Psoas muscle (tissue), 8 donors: ENCODE data around the gene TMEM252. TPM values are rescaled to one million over a fixed set of nuclear protein-coding genes. Genes with fewer than 3 reads are reported as not detected.

Source experiments
- ATAC-seq, 4 donors: fragments of 200-7000 bp; cut with Tn5 transposase; one replicate each; pipeline ENCODE4 v1.9.1; 2020; ENCODE audit warnings: moderate library complexity in 3 of 4, mild to moderate bottlenecking in 2 of 4
- DNase-seq, 2 donors: peaks; one replicate each; pipeline ENCODE4 v3.0.0-alpha.2; 2020
- H3K27ac ChIP-seq: fragments of 200-600 bp; one replicate; pipeline ENCODE4 v1.8.0; 2022
- H3K27me3 ChIP-seq, 3 donors: fragments of 200-600 bp in 1 of 3; one replicate each; pipeline versions ENCODE4 v1.6.1 to v1.8.0; 2013 to 2022; ENCODE audit warnings: low read length in 2 of 3, mild to moderate bottlenecking in 2 of 3, moderate library complexity in 1 of 3; ENCODE audit not compliant: insufficient read depth in 3 of 3
- H3K36me3 ChIP-seq, 2 donors: fragments of 200-600 bp in 1 of 2; one replicate each; pipeline versions ENCODE4 v1.6.1 to v1.8.0; 2013 to 2022; ENCODE audit warnings: low read depth in 1 of 2, mild to moderate bottlenecking in 1 of 2, moderate library complexity in 1 of 2; ENCODE audit not compliant: insufficient read depth in 1 of 2
- H3K4me1 ChIP-seq: fragments of 200-600 bp; one replicate; pipeline ENCODE4 v1.8.0; 2022
- H3K4me3 ChIP-seq: fragments of 200-600 bp; one replicate; pipeline ENCODE4 v1.8.0; 2022; ENCODE audit warnings: mild to moderate bottlenecking
- H3K9me3 ChIP-seq: fragments of 200-600 bp; one replicate; pipeline ENCODE4 v1.8.0; 2022
- CTCF ChIP-seq: fragments of 200-600 bp; IDR thresholded peaks from one replicate; pipeline ENCODE4 v1.8.0; 2022; ENCODE audit warnings: antibody characterized with exemption
- WGBS, 3 donors: extraction: QIAGEN DNeasy Blood & Tissue Kit; methylation state at CpG; one replicate each; pipeline versions ENCODE4 v1.1.6 to v1.1.7; 2013; 5-methylcytosine and 5-hydroxymethylcytosine counted together
- intact Hi-C, 2 donors: fragments of 100-400 bp; cut with DNase I; formaldehyde crosslinking; loops; one replicate each; pipeline versions ENCODE4 v1.11.0 to v1.14.2; 2022
- polyA plus RNA-seq, 3 donors: library from polyadenylated mRNA; stranded (reverse); fragments of 200-250 nt; gene quantifications; one replicate each; pipeline ENCODE4 v1.2.3, GENCODE V29; 2013
- total RNA-seq, 4 donors: library from RNA; stranded (reverse); fragmentation: NEBNext Ultra II Directional in 2 of 4; extraction: Animal tissue kit (Norgen Biotek cat#: 25700) in 2 of 4; gene quantifications; one replicate each; pipeline versions ENCODE4 v1.2.1 to v1.2.4, GENCODE V29; 2021 to 2023
- donor health status: healthy with polysubstance abuse.
- donor health status: DM: no; HTN: no; CAD: no; lungs with moderate emphysema.
- donor health status: Bipolar disorder and iron deficiency.
- donor health status: healthy.
- donor health status: DM: yes; HTN: yes; CAD: no.
- donor health status: DM: no; HTN: no; CAD: no.
- donor health status: DM: no; HTN: no; CAD: no.
- donor health status: DM: yes; HTN: yes; CAD: no.

The TMEM252 gene
- total and polyA plus RNA-seq, 7 donors: not detected

GRCh38 chr9:68552700-68553476 lies 12.2 kb upstream of the TMEM252 start:
- H3K36me3 ChIP-seq: no peaks in the 10 kb centered on the region
- peaks cover 6% of the 10 kb centered on the region for H3K4me1 ChIP-seq
- H3K27me3 ChIP-seq: peaks cover 0 to 2% (median 0%) of the 10 kb centered on the region in 3 donors
- no peak overlapping the region for H3K27ac ChIP-seq
- DNase-seq (no peak), ATAC-seq (peak; percentile 58 to 88 (median 72))
- TF ChIP-seq CTCF: no peak
- H3K9me3 ChIP-seq: no peaks in the 10 kb centered on the region
- H3K4me3 ChIP-seq: no peak overlapping the region
- intact Hi-C loops: no loop called here
- WGBS, 3 donors: 26 to 57% (median 28%) methylated on average over 3 of the region's 3 CpGs

GRCh38 chr9:68551191-68551590 lies 10.5 kb upstream of the TMEM252 start:
- DNase-seq (no peak), ATAC-seq (no peak)
- no peak overlapping the region for H3K27ac ChIP-seq
- H3K9me3 ChIP-seq: no peaks in the 10 kb centered on the region
- no peaks in the 10 kb centered on the region for H3K36me3 ChIP-seq
- H3K27me3 ChIP-seq: peaks cover 0 to 3% (median 0%) of the 10 kb centered on the region in 3 donors
- H3K4me3 ChIP-seq: no peak overlapping the region
- intact Hi-C loops: no loop called here
- peaks cover 6% of the 10 kb centered on the region for H3K4me1 ChIP-seq
- WGBS, 3 donors: 68 to 82% (median 75%) methylated on average over 4 of the region's 4 CpGs
- TF ChIP-seq CTCF: no peak

GRCh38 chr9:68548241-68548640 lies 7.6 kb upstream of the TMEM252 start:
- intact Hi-C loops: no loop called here

GRCh38 chr9:68547417-68547816 lies 6.7 kb upstream of the TMEM252 start:
- no peak for ATAC-seq
- no peak overlapping the region for H3K27ac ChIP-seq
- H3K36me3 ChIP-seq: no peaks in the 10 kb centered on the region
- H3K4me3 ChIP-seq: no peak overlapping the region
- DNase-seq: no peak
- H3K9me3 ChIP-seq: no peaks in the 10 kb centered on the region
- peaks cover 5% of the 10 kb centered on the region for H3K4me1 ChIP-seq
- TF ChIP-seq CTCF: no peak
- H3K27me3 ChIP-seq: peaks cover 0 to 3% (median 0%) of the 10 kb centered on the region in 3 donors
- intact Hi-C loops: no loop called here

More at GRCh38 chr9:68548241-68548640, 7.6 kb upstream of the TMEM252 start:
- H3K4me1 ChIP-seq: peaks cover 6% of the 10 kb centered on the region
- H3K27ac ChIP-seq: no peak overlapping the region
- ATAC-seq: no peak
- H3K27me3 ChIP-seq: peaks cover 0 to 3% (median 0%) of the 10 kb centered on the region in 3 donors
- no peak for TF ChIP-seq CTCF
- no peak for DNase-seq
- H3K4me3 ChIP-seq: no peak overlapping the region
- 36 to 48% (median 37%) methylated on average over 3 of the region's 3 CpGs for WGBS, 3 donors
- H3K36me3 ChIP-seq: no peaks in the 10 kb centered on the region
- H3K9me3 ChIP-seq: no peaks in the 10 kb centered on the region
